Natural killer cell (primary cell): ENCODE data around the gene BAG3. TPM values are rescaled to one million over a fixed set of nuclear protein-coding genes. Genes with fewer than 3 reads are reported as not detected.

Experiments
- ATAC-seq, 3 donors: fragments of 150-1000 bp in 2 of 3; fragments of 200-7000 bp in 1 of 3; cut with Tn5 transposase; 1 replicate in 1 of 3; 2 replicates in 2 of 3; pipeline ENCODE4 v1.10.0; 2021; ENCODE audit warnings: mild to moderate bottlenecking in 2 of 3, moderate library complexity in 2 of 3
- DNase-seq, 2 donors: peaks; one replicate each; pipeline versions ENCODE4 v3.0.0 to v3.0.0-alpha.2; 2013 to 2021; ENCODE audit warnings: mixed read lengths in 1 of 2
- H3K27ac ChIP-seq: one replicate; pipeline ENCODE4 v1.5.1; 2013; ENCODE audit warnings: mild to moderate bottlenecking, low read length
- H3K27me3 ChIP-seq: one replicate; pipeline ENCODE4 v1.6.1; 2013; ENCODE audit warnings: low read length; ENCODE audit not compliant: control insufficient read depth, insufficient read depth
- H3K36me3 ChIP-seq: one replicate; pipeline ENCODE4 v1.6.1; 2013; ENCODE audit warnings: low read length; ENCODE audit not compliant: control insufficient read depth, insufficient read depth
- H3K4me1 ChIP-seq: one replicate; pipeline ENCODE4 v1.6.1; 2013; ENCODE audit warnings: low read length; ENCODE audit not compliant: control insufficient read depth, insufficient read depth
- H3K4me3 ChIP-seq: one replicate; pipeline ENCODE4 v1.5.1; 2013; ENCODE audit warnings: low read length
- H3K9me3 ChIP-seq: one replicate; pipeline ENCODE4 v1.6.1; 2013; ENCODE audit warnings: low read length; ENCODE audit not compliant: control insufficient read depth, insufficient read depth
- H3K27ac Mint-ChIP-seq, 2 donors: one replicate each; pipeline ENCODE4 v1.8.0; 2022; ENCODE audit warnings: mild to moderate bottlenecking in 2 of 2, mixed read lengths in 2 of 2, moderate library complexity in 1 of 2
- H3K27me3 Mint-ChIP-seq, 2 donors: one replicate each; pipeline ENCODE4 v1.8.0; 2022; ENCODE audit warnings: low read depth in 2 of 2, mixed read lengths in 2 of 2
- H3K36me3 Mint-ChIP-seq: one replicate; pipeline ENCODE4 v1.8.0; 2022; ENCODE audit warnings: mixed read lengths
- H3K4me1 Mint-ChIP-seq, 2 donors: one replicate each; pipeline ENCODE4 v1.8.0; 2022; ENCODE audit warnings: mixed read lengths in 2 of 2
- H3K4me3 Mint-ChIP-seq: one replicate; pipeline ENCODE4 v1.8.0; 2022; ENCODE audit warnings: mild to moderate bottlenecking, moderate library complexity, mixed read lengths
- H3K9me3 Mint-ChIP-seq, 2 donors: one replicate each; pipeline ENCODE4 v1.8.0; 2022; ENCODE audit warnings: mixed read lengths in 2 of 2
- CTCF ChIP-seq: fragments of 200-600 bp; IDR thresholded peaks from one replicate; pipeline ENCODE4 v1.8.0; 2022; ENCODE audit warnings: antibody characterized with exemption
- WGBS: methylation state at CpG from one replicate; pipeline ENCODE4 v1.1.7; 2013; ENCODE audit warnings: missing lambda C conversion rate; ENCODE audit not compliant: insufficient coverage; 5-methylcytosine and 5-hydroxymethylcytosine counted together
- intact Hi-C: fragments of 100-400 bp; cut with micrococcal nuclease; formaldehyde crosslinking; loops from one replicate; pipeline ENCODE4 v1.14.2; 2022
- total RNA-seq, 4 donors: library from RNA; stranded (reverse); fragments of 120-200 nt in 1 of 4; gene quantifications; one replicate each; pipeline versions ENCODE4 v1.2.3 to v1.2.4, GENCODE V29; 2013 to 2022

Gene BAG3
- total RNA-seq, 3 donors from 2014 or later (not counting 1 experiment from before 2014, with no cell fraction given) = 7.6 to 9.7 (median 8.3) TPM

- Histone ChIP-seq H3K4me1 (no peaks in the 10 kb centered on the region), H3K27ac (no peak overlapping the region), H3K4me3 (no peak overlapping the region), H3K9me3 (no peaks in the 10 kb centered on the region), H3K36me3 (no peaks in the 10 kb centered on the region), H3K27me3 (no peaks in the 10 kb centered on the region)
- ATAC-seq (no peak), DNase-seq (no peak)
- whole genome bisulfite sequencing = 86% methylated on average over 10 of the region's 10 CpGs
- Mint-ChIP-seq H3K4me3 (no peak overlapping the region), H3K9me3 (no peaks in the 10 kb centered on the region), H3K27ac (no peak overlapping the region), H3K27me3 (no peaks in the 10 kb centered on the region), H3K36me3 (no peaks in the 10 kb centered on the region), H3K4me1 (no peaks in the 10 kb centered on the region)
- intact Hi-C loops = no loop called here
- TF ChIP-seq CTCF = no peak
Measured at GRCh38 chr10:119620241-119621077, 30.7 kb upstream of the BAG3 start.

GRCh38 chr10:119621078-119621384, 30.1 kb upstream of the BAG3 start:
- no peak overlapping the region for H3K27ac Mint-ChIP-seq

GRCh38 chr10:119625570-119626280, 25.5 kb upstream of the BAG3 start:
- Mint-ChIP-seq H3K27me3 (no peaks in the 10 kb centered on the region), H3K36me3 (no peaks in the 10 kb centered on the region), H3K27ac (no peak overlapping the region), H3K4me3 (no peak overlapping the region), H3K9me3 (no peaks in the 10 kb centered on the region), H3K4me1 (no peaks in the 10 kb centered on the region)
- DNase-seq (no peak), ATAC-seq (no peak)
- TF ChIP-seq CTCF = no peak
- no peaks in the 10 kb centered on the region for H3K27me3 ChIP-seq
- WGBS = 96% methylated on average over 5 of the region's 6 CpGs
- H3K4me1 ChIP-seq = no peaks in the 10 kb centered on the region
- no peak overlapping the region for H3K4me3 ChIP-seq
- intact Hi-C loops = no loop called here
- H3K36me3 ChIP-seq = no peaks in the 10 kb centered on the region
- no peaks in the 10 kb centered on the region for H3K9me3 ChIP-seq
- H3K27ac ChIP-seq = no peak overlapping the region

More at GRCh38 chr10:119621078-119621384, 30.1 kb upstream of the BAG3 start:
- Histone ChIP-seq H3K27ac (no peak overlapping the region), H3K9me3 (no peaks in the 10 kb centered on the region), H3K27me3 (no peaks in the 10 kb centered on the region), H3K36me3 (no peaks in the 10 kb centered on the region), H3K4me3 (no peak overlapping the region), H3K4me1 (no peaks in the 10 kb centered on the region)
- intact Hi-C loops = no loop called here
- WGBS = 84% methylated on average over 3 of the region's 3 CpGs
- Mint-ChIP-seq H3K4me1 (no peaks in the 10 kb centered on the region), H3K27me3 (no peaks in the 10 kb centered on the region), H3K9me3 (no peaks in the 10 kb centered on the region), H3K4me3 (no peak overlapping the region), H3K36me3 (no peaks in the 10 kb centered on the region)
- no peak for TF ChIP-seq CTCF
- ATAC-seq = no peak
- no peak for DNase-seq
